Hematopoietic multipotent progenitor cell treated with erythropoietin and hydrocortisone succinate and interleukin-3 and kit ligand, for 4 days (in vitro differentiated cells): ENCODE measurements around the gene ACTR3C.
A peak's percentile ranks its signal among the peaks of the same experiment; 100 is the strongest.
"Not testable (repeated sequence)": the region's sequence is repeated elsewhere in the genome, so short reads cannot be mapped to it uniquely, and the experiment has no call there.

Experiments used
- DNase-seq: peaks from one replicate; pipeline ENCODE4 v3.0.0-alpha.2; 2015

ACTR3C gene

GRCh38 chr7:150335108-150335773, 11.9 kb upstream of the ACTR3C start:
- no peak for DNase-seq

GRCh38 chr7:150334108-150334507, 10.8 kb upstream of the ACTR3C start:
- no peak for DNase-seq

DNA sequence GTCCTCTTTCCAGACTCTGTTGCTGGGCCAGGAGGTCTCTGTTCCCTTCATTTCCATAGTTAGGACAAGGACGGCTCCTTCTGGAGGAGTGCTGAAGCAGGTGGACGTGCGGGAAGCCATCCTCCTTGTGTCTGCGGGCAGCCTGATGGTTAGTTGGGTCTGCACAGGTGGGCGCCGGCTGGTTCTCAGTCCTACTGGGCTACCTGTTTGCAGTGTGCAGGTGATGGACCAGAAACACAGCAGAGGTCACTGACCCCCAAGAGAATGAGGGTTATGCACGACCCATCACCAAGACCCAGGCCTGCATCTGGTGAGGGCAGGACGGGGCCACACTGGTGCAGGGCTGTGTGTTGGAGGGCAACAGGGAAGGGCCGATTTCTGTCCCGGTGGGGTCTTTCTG, 10.3 kb upstream of the ACTR3C start:
- no peak for DNase-seq

- no peak for DNase-seq
Observed at GRCh38 chr7:150332852-150333635, 9.7 kb upstream of the ACTR3C start.

DNA sequence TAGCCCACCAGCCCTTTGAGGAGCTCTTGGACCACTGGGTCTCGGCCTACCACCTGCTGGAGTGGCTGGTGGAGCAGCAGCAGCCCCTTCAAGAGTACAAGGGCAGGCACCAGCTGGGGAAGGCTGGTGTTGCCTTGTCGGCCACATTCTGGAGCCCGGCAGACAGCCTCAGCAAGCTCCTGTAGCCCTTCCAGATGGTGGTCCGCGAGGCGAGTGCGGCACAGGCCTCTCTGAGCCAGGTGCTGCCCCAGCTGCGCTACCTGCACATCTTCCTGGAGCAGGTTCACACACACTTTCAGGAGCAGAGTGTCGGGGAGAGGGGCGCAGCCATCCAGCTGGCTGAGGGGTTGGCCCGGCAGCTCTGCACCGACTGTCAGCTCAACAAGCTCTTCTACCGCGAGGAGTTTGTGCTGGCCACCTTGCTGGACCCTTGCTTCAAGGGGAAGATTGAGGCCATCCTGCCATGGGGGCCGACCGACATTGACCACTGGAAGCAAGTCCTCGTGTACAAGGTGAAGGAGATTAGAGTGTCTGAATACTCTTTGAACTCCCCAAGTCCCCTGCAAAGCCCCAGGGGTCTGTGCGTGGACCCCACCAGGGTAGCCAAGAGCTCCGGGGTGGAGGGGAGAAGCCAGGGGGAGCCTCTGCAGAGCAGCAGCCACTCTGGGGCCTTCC, 7.0 kb upstream of the ACTR3C start:
- no peak for DNase-seq

DNA sequence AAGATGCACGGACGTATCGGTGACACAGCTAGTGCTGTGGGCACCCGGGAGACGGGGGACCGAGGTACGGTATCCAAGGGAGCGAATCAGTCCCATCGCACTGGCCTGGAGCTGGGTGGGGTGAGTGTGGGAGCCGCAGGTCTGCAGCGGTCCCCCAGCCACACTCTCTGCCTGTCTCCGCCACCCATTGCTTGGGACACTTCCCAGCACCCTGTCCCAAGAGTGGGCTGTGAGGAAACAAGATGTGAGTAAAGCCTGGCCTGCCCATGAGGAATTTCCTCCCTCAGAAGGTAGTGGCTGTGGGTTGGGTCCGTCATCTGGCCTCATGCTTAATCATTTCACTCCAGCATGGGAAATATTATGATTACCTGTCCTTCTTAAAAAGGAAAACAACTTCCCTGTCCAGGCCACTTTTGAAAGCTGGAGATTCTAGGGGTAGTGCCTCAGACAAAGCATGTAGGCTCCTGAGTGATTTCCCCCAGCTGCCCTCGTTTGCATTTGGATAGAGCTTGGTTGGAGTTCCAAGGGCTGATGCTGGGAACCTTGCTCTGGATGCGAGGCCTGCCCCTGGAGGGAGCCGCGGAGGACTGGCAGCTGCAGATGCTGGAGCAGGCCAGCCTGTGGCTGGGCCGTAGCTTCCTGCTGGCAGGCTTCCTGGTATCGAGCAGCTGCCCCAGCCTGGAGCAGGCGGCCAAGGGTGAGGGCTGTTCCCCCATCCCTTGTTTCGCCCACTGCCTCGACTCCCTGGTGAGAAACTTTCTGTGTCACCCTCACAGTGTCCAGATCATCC, 6.2 kb upstream of the ACTR3C start:
- DNase-seq, result no peak

DNA sequence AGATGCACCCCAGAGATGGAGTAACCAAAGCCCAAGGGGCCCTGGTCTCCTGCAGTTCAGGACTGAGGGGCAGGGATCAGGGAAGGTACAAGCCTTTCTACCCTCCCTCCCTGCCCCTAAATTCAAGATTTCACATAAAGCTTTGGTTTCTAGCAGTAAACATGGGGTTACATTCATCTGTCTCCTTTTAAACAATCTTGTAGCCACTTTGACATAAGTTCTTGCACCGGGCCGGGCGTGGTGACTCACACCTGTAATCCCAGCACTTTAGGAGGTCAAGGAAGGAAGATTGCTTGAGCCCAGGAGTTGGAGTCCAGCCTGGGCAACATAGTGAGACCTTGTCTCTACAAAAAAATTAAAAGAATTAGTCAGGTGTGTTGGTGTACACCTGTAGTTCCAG, 4.0 kb upstream of the ACTR3C start:
- no peak for DNase-seq

DNA sequence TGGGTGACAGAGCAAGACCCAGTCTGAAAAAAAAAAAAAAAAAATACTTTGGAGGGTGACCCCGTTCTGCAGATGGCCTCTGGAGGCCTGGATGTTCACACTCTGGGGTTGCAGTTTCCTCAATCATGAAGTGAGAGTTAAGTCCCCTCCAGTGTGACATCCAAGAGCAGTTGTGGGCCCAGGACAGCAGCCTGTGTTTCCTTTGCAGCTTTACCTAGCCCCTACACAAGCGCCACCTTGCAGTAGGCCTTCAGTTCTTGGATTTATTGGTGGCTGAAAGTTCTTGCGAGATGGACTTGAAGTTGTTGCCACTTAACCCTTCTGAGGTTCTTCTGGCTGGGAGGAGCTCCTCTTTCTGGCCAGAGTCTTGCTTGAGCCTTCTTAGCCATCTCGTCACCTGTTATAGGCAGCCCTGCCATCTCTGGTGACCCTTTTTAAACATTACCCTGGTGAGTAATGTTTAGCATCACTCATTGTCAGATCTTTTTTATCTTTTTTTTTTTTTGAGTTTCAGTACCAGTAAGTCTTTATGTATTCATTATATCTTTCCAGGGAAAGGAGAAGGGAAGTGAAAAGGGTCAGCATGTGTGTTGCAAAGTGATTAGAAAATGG, 3.4 kb upstream of the ACTR3C start:
- DNase-seq, result no peak

- DNase-seq, result no peak
Observed at GRCh38 chr7:150325901-150326300, 2.6 kb upstream of the ACTR3C start.

- DNase-seq, result peak; percentile 53
Observed at GRCh38 chr7:150325110-150325611, 1.8 kb upstream of the ACTR3C start.

DNA sequence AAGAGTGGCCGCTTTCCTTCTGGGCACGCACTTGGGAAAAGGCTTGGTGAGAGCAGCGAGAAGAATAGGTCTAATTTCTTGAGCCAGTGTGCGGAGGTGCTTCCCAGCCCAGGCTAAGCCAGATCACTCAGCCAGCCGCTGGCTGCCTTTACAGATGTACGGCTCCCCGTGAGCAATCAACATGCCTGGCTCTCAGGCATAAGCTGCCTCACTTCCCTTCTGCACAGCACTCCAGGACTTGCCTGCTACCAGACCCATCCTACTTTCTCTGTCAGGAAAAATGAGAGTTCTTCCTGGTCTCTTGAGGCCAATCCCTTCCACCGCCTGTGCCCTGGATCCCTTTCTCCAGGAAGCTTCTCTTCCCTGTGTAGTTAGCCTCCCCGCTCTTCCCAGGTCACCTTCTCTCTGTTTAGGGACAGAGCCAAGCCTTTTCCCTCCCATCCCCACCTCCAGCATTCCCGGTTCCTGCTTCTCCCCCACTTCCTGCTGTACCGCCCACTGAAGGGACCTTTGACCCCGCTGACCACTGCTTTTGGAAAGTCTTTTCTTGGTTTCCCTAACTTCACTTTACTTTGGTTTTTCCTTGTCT, 1.1 kb upstream of the ACTR3C start:
- peak; percentile 15 for DNase-seq

DNA sequence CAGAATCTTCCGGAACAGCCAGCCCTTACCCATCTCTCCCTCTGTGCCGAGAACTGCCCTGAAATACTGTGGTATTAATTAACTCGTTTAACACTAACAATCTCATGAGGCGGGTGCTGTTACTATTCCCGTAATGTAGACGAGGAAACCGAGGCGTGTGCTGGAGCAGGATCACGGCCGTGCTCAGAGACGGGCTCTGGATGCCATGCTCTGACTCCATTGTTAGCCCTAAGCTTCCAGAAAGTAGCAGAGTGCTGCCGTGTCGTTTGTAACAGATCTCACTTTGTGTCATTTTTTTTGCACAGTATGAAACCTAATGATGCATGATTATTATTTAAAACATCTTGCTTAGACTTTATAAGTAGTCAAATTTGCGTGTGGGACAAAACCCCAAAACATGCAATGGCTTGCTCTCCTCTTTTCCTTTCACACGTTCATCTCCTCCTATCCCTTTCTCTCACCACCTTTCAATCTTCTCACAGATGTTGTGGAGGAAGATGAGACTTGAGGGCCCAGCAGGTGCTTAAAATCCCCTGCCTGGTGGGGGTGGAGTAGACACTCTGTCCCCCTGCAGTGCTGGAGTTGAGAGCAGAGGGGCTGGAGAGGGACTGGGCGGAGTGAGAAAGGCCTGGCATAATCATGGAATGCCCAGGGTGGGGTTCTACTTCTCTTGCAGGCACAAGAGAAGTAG, 482 bp upstream of the ACTR3C start:
- DNase-seq, result peak; percentile 60

DNA sequence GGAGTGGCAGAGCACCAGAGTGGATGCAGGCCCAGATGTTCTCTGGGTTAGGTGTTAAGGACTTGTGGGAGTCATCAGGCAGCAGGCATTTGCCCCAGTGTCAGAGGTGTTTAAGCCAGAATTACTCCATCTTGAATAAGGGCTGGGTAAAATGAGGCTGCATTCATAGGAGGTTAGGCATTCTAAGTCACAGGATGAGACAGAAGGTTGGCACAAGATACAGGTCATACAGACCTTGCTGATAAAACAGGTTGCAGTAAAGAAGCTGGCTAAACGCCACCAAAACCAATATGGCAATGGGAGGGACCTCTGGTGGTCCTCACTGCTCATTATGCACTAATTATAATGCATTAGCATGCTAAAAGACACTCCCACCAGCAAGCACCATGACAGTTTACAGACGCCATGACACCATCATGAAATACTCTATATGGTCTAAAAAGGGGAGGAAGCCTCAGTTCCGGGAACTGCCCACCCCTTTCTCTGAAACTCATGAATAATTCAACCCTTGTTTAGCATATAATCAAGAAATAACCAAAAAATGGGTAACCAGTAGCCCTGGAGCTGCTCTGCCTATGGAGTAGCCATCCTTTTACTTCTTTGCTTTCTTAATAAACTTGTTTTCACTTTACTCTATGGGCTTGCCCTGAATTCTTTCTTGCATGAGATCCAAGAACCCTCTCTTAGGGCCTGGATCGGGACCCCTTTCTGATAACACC, 1.1 kb downstream of the ACTR3C start:
- DNase-seq, result peak; percentile 64

DNA sequence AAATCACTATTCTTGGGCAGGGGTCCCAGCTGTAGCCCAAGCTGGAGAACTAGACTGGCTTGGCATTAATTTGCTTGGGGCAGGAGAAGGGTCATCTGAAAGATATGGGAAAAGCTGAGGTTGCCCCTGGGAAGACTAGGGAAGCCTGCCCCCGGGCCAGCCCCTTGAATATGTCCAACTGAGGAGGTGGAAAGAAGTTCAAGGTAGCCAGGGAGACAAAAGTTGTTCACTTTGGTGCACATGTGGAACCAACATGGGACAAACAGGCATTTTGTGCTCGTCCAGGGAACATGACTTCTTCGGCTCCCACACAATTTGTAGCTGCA, 1.6 kb downstream of the ACTR3C start:
- no peak for DNase-seq

DNA sequence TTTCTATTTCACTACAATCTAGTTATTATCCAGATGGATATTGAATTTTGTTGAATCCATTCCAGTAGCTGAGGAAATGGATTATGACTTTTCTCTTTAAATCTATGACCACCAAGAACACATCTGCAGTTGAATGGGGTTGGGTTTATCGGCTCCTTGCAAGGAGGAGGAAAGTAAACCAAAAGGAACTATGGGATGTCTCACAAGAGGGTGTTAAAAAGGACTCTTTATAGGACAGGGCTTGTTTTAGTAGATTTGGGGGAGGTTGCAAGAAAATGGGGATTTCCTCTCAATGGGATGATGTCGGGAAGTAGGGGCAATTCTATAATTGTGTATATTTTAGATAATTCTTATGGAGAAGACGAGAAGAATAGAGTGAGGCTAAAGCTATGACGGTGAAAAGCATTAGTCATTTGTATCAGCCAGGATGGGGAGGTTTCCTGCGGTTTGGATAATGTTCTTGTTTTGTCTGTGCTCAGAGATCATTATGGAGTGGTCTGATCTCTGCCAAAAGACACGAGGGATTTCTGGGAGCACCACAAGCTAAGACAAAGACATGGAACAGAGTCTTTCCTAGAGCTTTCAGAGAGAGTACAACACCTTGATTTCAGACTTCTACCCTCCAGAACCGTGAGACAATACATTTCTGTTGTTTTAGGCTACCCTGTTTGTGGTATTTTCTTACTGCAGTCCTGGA, 5.4 kb downstream of the ACTR3C start:
- DNase-seq, result no peak

- not testable (repeated sequence) for DNase-seq
Observed at GRCh38 chr7:150316987-150317386, 6.4 kb downstream of the ACTR3C start.

DNA sequence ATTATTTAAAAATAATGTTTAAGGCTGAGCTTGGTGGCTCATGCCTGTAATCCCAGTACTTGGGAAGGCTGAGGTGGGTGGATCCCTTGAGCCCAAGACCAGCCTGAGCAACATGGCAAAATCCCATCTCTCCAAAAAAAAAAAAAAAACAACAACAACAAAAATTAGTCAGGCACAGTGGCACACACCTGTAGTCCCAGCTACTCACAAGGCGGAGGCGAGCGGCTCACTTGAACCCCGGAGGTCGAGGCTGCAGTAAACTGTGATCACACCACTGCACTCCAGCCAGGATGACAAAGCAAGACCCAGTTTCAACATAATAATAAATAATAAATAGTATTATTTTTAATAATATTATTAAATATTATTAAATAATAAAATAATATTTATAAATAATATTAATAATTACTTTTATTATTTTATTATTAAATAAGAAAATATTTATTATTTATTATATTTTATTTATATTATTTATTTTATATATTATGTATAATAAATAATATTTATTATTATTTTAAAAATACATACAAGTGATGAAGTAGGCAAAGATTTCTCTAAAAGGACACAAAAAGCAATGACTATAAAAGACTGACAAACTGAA, 8.6 kb downstream of the ACTR3C start:
- no peak for DNase-seq

GRCh38 chr7:150313870-150314269, 9.5 kb downstream of the ACTR3C start:
- no peak for DNase-seq

DNA sequence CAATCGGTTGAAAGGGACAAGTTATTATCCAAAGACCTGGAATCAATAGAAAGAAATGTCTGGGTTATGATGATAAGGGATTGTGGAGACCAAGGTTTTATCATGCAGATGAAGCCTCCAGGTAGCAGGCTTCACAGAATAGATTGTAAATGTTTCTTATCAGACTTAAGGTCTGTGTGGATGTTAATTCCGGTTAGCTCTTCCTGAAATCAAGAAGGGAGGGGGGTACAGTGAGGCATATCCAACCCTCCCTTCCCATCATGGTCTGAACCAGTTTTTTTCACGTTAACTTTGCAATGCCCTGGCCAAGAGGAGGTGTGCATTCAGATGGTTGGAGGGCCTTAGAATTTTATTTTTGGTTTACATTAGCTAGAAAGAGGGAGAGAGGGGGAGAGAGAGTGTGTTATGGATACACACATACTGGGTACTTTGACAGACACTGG, 10.0 kb downstream of the ACTR3C start:
- no peak for DNase-seq
